HepG2 (cell line): ENCODE data around the gene STK39. TPM values are rescaled to one million over a fixed set of nuclear protein-coding genes. Genes with fewer than 3 reads are reported as not detected.

Experiments
- AKAP8 ChIP-seq: sonication (generic); formaldehyde crosslinking; IDR thresholded peaks from 2 replicates; pipeline ENCODE4 v1.5.1; 2020; ENCODE audit warnings: mild to moderate bottlenecking, missing genetic modification reagents
- FOSL1 ChIP-seq: sonication (generic); formaldehyde crosslinking; IDR thresholded peaks from 2 replicates; pipeline ENCODE4 v1.9.0; 2021; ENCODE audit warnings: missing genetic modification reagents, borderline replicate concordance
- JARID2 ChIP-seq: sonication (generic); formaldehyde crosslinking; IDR thresholded peaks from 2 replicates; pipeline ENCODE4 v1.8.1; 2023; ENCODE audit warnings: missing genetic modification reagents, inconsistent platforms; ENCODE audit not compliant: insufficient replicate concordance
- KAT7 ChIP-seq: IDR thresholded peaks from 2 replicates; pipeline ENCODE4 v1.6.1; 2018; ENCODE audit warnings: borderline replicate concordance, missing compliant biosample characterization
- MXD4 ChIP-seq: IDR thresholded peaks from 2 replicates; pipeline ENCODE4 v1.6.1; 2016; ENCODE audit warnings: mild to moderate bottlenecking, missing biosample characterization, missing genetic modification reagents
- NCOA5 ChIP-seq: sonication (generic); formaldehyde crosslinking; IDR thresholded peaks from 2 replicates; pipeline ENCODE4 v1.4.0; 2020; ENCODE audit warnings: missing genetic modification reagents
- PPARG ChIP-seq: conservative IDR thresholded peaks from 2 replicates; pipeline ENCODE4 v1.6.1; 2016; ENCODE audit warnings: missing biosample characterization, missing genetic modification reagents
- RARA ChIP-seq: IDR thresholded peaks from 2 replicates; pipeline ENCODE4 v1.6.1; 2016; ENCODE audit warnings: missing genetic modification reagents, missing compliant biosample characterization
- ZNF430 ChIP-seq: sonication (generic); formaldehyde crosslinking; IDR thresholded peaks from 2 replicates; pipeline ENCODE4 v1.9.0; 2021; ENCODE audit warnings: mild to moderate bottlenecking, missing genetic modification reagents
- ZNF567 ChIP-seq: sonication (generic); formaldehyde crosslinking; IDR thresholded peaks from 2 replicates; pipeline ENCODE4 v1.8.1; 2023; ENCODE audit warnings: mild to moderate bottlenecking, missing genetic modification reagents, borderline replicate concordance
- ZNF572 ChIP-seq: sonication (generic); formaldehyde crosslinking; IDR thresholded peaks from 2 replicates; pipeline ENCODE4 v1.5.1; 2020; ENCODE audit warnings: mild to moderate bottlenecking, missing genetic modification reagents
- polyA plus RNA-seq, 8 experiments: library from polyadenylated mRNA; depleted of rRNA in 3 of 8; stranded (reverse) in 7 of 8; unstranded in 1 of 8; fragments of >200 nt; fragmentation: Illumina TruSeq in 4 of 8; extraction: Trizol in 4 of 8; gene quantifications; 2 replicates each; pipeline versions ENCODE4 v1.2.1 to v1.2.3, GENCODE V29; 2011 to 2016; ENCODE audit warnings: low read depth in 4 of 8, missing spikeins in 1 of 8, mixed read lengths in 1 of 8; ENCODE audit not compliant: insufficient read depth in 1 of 8
- total RNA-seq, 5 experiments: library from RNA; depleted of rRNA; stranded (reverse); fragments of >200 nt; fragmentation: Illumina TruSeq; extraction: Trizol; gene quantifications; 2 replicates each; pipeline ENCODE4 v1.2.3, GENCODE V29; 2016; ENCODE audit warnings: low read depth in 1 of 5
- TF ChIP-seq, protein P1 (sequence below): sonication (generic); formaldehyde crosslinking; IDR thresholded peaks from 2 replicates; pipeline ENCODE4 v1.4.0; 2020; ENCODE audit warnings: missing genetic modification reagents
- TF ChIP-seq, protein P2 (sequence below): sonication (generic); formaldehyde crosslinking; IDR thresholded peaks from 2 replicates; pipeline ENCODE4 v1.5.1; 2020; ENCODE audit warnings: mild to moderate bottlenecking, missing genetic modification reagents, borderline replicate concordance
- TF ChIP-seq, protein P3 (sequence below): IDR thresholded peaks from 2 replicates; pipeline ENCODE4 v1.4.0; 2020; ENCODE audit warnings: mild to moderate bottlenecking, missing genetic modification reagents
- TF ChIP-seq, protein P4 (sequence below): fragments of 450-650 bp; IDR thresholded peaks from 2 replicates; pipeline ENCODE4 v1.6.1; 2017; ENCODE audit warnings: mild to moderate bottlenecking

The STK39 gene
- total and polyA plus RNA-seq, 2 of the 13 experiments (the other 11 are each of a cell fraction or from before 2014, with no cell fraction given), result 27.3 to 38.4 TPM

DNA sequence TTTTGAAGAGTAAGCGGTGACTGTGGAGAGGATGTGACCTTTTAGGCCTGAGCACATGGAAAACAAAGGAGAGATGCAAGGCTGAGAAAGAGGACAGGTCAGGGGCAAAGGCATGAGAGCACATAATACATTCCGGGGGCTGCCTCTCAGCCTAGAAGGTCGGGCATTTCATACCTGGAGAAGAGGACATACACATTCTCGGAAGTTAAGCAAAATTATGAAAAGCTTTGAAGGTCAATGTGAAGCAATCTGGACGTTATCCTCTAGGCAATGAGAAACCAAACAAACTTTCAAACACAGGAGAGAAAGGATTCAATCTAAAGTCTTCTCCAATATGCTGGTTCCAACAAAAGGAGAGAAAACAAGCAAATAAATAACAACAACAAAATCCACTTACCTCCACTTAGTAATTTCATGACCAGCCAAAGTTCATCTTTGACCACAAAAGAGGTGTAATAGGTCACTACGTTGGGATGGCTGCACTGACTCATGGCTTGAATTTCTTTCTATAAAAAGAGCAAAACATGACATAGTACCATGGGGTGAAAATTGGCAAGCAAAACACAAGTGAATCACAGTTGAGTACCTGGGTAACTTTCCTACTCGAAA, 80.4 kb downstream of the STK39 start (continued):
- TF ChIP-seq PPARG (peak; percentile 40; the same call in 1 of the 2 replicates), ZNF567 (CRISPR knock-in tag) (0 out of 2 replicates have a peak, but pooled peaks have one; percentile 12), KAT7 (no peak), JARID2 (no peak), NCOA5 (CRISPR knock-in tag) (no peak), AKAP8 (CRISPR knock-in tag) (no peak), FOSL1 (CRISPR knock-in tag) (peak; percentile 38; the same call in 1 of the 2 replicates), ZNF430 (CRISPR knock-in tag) (no peak), ZNF572 (CRISPR knock-in tag) (no peak), RARA (peak; percentile 80), MXD4 (CRISPR knock-in tag) (no peak)
- TF ChIP-seq, protein P1, sequence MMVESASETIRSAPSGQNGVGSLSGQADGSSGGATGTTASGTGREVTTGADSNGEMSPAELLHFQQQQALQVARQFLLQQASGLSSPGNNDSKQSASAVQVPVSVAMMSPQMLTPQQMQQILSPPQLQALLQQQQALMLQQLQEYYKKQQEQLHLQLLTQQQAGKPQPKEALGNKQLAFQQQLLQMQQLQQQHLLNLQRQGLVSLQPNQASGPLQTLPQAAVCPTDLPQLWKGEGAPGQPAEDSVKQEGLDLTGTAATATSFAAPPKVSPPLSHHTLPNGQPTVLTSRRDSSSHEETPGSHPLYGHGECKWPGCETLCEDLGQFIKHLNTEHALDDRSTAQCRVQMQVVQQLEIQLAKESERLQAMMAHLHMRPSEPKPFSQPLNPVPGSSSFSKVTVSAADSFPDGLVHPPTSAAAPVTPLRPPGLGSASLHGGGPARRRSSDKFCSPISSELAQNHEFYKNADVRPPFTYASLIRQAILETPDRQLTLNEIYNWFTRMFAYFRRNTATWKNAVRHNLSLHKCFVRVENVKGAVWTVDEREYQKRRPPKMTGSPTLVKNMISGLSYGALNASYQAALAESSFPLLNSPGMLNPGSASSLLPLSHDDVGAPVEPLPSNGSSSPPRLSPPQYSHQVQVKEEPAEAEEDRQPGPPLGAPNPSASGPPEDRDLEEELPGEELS (CRISPR knock-in tag), result peak; percentile 95
- TF ChIP-seq, protein P2, sequence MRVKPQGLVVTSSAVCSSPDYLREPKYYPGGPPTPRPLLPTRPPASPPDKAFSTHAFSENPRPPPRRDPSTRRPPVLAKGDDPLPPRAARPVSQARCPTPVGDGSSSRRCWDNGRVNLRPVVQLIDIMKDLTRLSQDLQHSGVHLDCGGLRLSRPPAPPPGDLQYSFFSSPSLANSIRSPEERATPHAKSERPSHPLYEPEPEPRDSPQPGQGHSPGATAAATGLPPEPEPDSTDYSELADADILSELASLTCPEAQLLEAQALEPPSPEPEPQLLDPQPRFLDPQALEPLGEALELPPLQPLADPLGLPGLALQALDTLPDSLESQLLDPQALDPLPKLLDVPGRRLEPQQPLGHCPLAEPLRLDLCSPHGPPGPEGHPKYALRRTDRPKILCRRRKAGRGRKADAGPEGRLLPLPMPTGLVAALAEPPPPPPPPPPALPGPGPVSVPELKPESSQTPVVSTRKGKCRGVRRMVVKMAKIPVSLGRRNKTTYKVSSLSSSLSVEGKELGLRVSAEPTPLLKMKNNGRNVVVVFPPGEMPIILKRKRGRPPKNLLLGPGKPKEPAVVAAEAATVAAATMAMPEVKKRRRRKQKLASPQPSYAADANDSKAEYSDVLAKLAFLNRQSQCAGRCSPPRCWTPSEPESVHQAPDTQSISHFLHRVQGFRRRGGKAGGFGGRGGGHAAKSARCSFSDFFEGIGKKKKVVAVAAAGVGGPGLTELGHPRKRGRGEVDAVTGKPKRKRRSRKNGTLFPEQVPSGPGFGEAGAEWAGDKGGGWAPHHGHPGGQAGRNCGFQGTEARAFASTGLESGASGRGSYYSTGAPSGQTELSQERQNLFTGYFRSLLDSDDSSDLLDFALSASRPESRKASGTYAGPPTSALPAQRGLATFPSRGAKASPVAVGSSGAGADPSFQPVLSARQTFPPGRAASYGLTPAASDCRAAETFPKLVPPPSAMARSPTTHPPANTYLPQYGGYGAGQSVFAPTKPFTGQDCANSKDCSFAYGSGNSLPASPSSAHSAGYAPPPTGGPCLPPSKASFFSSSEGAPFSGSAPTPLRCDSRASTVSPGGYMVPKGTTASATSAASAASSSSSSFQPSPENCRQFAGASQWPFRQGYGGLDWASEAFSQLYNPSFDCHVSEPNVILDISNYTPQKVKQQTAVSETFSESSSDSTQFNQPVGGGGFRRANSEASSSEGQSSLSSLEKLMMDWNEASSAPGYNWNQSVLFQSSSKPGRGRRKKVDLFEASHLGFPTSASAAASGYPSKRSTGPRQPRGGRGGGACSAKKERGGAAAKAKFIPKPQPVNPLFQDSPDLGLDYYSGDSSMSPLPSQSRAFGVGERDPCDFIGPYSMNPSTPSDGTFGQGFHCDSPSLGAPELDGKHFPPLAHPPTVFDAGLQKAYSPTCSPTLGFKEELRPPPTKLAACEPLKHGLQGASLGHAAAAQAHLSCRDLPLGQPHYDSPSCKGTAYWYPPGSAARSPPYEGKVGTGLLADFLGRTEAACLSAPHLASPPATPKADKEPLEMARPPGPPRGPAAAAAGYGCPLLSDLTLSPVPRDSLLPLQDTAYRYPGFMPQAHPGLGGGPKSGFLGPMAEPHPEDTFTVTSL (CRISPR knock-in tag), result peak; percentile 74
- TF ChIP-seq, protein P3, sequence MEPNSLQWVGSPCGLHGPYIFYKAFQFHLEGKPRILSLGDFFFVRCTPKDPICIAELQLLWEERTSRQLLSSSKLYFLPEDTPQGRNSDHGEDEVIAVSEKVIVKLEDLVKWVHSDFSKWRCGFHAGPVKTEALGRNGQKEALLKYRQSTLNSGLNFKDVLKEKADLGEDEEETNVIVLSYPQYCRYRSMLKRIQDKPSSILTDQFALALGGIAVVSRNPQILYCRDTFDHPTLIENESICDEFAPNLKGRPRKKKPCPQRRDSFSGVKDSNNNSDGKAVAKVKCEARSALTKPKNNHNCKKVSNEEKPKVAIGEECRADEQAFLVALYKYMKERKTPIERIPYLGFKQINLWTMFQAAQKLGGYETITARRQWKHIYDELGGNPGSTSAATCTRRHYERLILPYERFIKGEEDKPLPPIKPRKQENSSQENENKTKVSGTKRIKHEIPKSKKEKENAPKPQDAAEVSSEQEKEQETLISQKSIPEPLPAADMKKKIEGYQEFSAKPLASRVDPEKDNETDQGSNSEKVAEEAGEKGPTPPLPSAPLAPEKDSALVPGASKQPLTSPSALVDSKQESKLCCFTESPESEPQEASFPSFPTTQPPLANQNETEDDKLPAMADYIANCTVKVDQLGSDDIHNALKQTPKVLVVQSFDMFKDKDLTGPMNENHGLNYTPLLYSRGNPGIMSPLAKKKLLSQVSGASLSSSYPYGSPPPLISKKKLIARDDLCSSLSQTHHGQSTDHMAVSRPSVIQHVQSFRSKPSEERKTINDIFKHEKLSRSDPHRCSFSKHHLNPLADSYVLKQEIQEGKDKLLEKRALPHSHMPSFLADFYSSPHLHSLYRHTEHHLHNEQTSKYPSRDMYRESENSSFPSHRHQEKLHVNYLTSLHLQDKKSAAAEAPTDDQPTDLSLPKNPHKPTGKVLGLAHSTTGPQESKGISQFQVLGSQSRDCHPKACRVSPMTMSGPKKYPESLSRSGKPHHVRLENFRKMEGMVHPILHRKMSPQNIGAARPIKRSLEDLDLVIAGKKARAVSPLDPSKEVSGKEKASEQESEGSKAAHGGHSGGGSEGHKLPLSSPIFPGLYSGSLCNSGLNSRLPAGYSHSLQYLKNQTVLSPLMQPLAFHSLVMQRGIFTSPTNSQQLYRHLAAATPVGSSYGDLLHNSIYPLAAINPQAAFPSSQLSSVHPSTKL (CRISPR knock-in tag), result peak; percentile 97
- TF ChIP-seq, protein P4, sequence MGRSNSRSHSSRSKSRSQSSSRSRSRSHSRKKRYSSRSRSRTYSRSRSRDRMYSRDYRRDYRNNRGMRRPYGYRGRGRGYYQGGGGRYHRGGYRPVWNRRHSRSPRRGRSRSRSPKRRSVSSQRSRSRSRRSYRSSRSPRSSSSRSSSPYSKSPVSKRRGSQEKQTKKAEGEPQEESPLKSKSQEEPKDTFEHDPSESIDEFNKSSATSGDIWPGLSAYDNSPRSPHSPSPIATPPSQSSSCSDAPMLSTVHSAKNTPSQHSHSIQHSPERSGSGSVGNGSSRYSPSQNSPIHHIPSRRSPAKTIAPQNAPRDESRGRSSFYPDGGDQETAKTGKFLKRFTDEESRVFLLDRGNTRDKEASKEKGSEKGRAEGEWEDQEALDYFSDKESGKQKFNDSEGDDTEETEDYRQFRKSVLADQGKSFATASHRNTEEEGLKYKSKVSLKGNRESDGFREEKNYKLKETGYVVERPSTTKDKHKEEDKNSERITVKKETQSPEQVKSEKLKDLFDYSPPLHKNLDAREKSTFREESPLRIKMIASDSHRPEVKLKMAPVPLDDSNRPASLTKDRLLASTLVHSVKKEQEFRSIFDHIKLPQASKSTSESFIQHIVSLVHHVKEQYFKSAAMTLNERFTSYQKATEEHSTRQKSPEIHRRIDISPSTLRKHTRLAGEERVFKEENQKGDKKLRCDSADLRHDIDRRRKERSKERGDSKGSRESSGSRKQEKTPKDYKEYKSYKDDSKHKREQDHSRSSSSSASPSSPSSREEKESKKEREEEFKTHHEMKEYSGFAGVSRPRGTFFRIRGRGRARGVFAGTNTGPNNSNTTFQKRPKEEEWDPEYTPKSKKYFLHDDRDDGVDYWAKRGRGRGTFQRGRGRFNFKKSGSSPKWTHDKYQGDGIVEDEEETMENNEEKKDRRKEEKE, result no peak
